Fibroblast of lung (primary cell): ENCODE measurements around the gene COCH.

Experiments
- CTCF ChIP-seq, 2 donors: IDR thresholded peaks in 1 of 2; conservative IDR thresholded peaks in 1 of 2; 1 replicate in 1 of 2; 2 replicates in 1 of 2; pipeline ENCODE4 v1.5.1; 2011 to 2012; ENCODE audit warnings: low read length in 2 of 2, control low read depth in 1 of 2, inconsistent platforms in 1 of 2, low read depth in 1 of 2, mild to moderate bottlenecking in 1 of 2
- EZH2 ChIP-seq: IDR thresholded peaks from 2 replicates; pipeline ENCODE4 v1.5.1; 2012; ENCODE audit warnings: low read length, control low read depth, mild to moderate bottlenecking; ENCODE audit errors: missing control alignments

DNA sequence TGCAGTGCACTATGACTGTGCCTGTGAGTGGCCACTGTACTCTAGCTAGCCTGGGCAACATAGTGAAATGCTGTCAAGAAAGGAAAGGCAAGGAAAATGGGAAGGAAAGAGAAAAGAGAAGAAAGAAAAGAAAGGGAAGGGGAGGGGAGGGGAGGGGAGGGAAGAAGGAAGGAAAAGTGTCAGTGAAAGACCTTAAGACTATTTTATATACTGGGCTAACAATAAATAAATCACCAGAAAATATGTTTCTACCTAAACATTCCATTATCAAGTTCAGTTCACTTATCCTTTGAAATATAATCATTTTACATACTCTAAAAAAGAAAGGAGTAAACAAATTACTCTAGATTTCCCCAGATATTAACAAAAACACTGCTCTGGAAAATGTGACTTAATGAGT, 22.1 kb downstream of the COCH start:
- no peak for TF ChIP-seq CTCF (conservative IDR thresholded peaks at IDR 0.05 in 1 of 2, IDR thresholded peaks at IDR 0.05 in 1 of 2; ENCODE audit: low read depth in 1 of 2, low read length in 2 of 2)
- TF ChIP-seq EZH2: no peak
